KG1 (cell line): ENCODE measurements around the gene TRIM37.
"Not testable (repeated sequence)": the region's sequence is repeated elsewhere in the genome, so short reads cannot be mapped to it uniquely, and the experiment has no call there.

Source experiments
- DNase-seq: peaks from one replicate; lab custom pipeline; 2025; lab: John Stamatoyannopoulos, UW

TRIM37 gene

GRCh38 chr17:58995247-58995940 lies 111.3 kb downstream of the TRIM37 start:
- DNase-seq: no peak

- DNase-seq: no peak
Measured at GRCh38 chr17:58993311-58993710, 113.4 kb downstream of the TRIM37 start.

GRCh38 chr17:58991718-58992331 lies 114.9 kb downstream of the TRIM37 start:
- DNase-seq: no peak

GRCh38 chr17:58989629-58990028 lies 117.1 kb downstream of the TRIM37 start:
- no peak for DNase-seq

GRCh38 chr17:58985971-58986370 lies 120.7 kb downstream of the TRIM37 start:
- no peak for DNase-seq

GRCh38 chr17:58985367-58985766 lies 121.3 kb downstream of the TRIM37 start:
- DNase-seq: no peak

GRCh38 chr17:58982626-58983025 lies 124.1 kb downstream of the TRIM37 start:
- no peak for DNase-seq

GRCh38 chr17:58980706-58981481 lies 125.8 kb downstream of the TRIM37 start:
- DNase-seq: no peak

GRCh38 chr17:58976541-58976940 lies 130.1 kb downstream of the TRIM37 start:
- no peak for DNase-seq

- no peak for DNase-seq
Measured at GRCh38 chr17:58974354-58974753, 132.3 kb downstream of the TRIM37 start.

- DNase-seq: no peak
Measured at GRCh38 chr17:58970609-58971450, 135.8 kb downstream of the TRIM37 start.

- DNase-seq: no peak
Measured at GRCh38 chr17:58969612-58970011, 137.1 kb downstream of the TRIM37 start.

GRCh38 chr17:58969156-58969555 lies 137.5 kb downstream of the TRIM37 start:
- no peak for DNase-seq

- no peak for DNase-seq
Measured at GRCh38 chr17:58968426-58969061, 138.1 kb downstream of the TRIM37 start.

GRCh38 chr17:58966208-58966607 lies 140.5 kb downstream of the TRIM37 start:
- DNase-seq: no peak

- no peak for DNase-seq
Measured at GRCh38 chr17:58965221-58965620, 141.5 kb downstream of the TRIM37 start.

- no peak for DNase-seq
Measured at GRCh38 chr17:58960068-58960467, 146.6 kb downstream of the TRIM37 start.

- DNase-seq: not testable (repeated sequence)
Measured at GRCh38 chr17:58957725-58958073, 149.0 kb downstream of the TRIM37 start.

- no peak for DNase-seq
Measured at GRCh38 chr17:58956997-58957724, 149.5 kb downstream of the TRIM37 start.

- DNase-seq: not testable (repeated sequence)
Measured at GRCh38 chr17:58954358-58954757, 152.3 kb downstream of the TRIM37 start.

GRCh38 chr17:58947824-58948223 lies 158.9 kb downstream of the TRIM37 start:
- no peak for DNase-seq
